Nephron progenitor cell (in vitro differentiated cells): ENCODE measurements around the gene FNDC3A.

Experiments
- DNase-seq: peaks from one replicate; pipeline ENCODE4 v3.0.0; 2021
- H3K27ac Mint-ChIP-seq: 2 replicates; pipeline ENCODE4 v1.8.0; 2021; ENCODE audit warnings: mild to moderate bottlenecking, moderate library complexity, mixed read lengths
- H3K27me3 Mint-ChIP-seq: 2 replicates; pipeline ENCODE4 v1.8.0; 2021; ENCODE audit warnings: mild to moderate bottlenecking, low read depth, mixed read lengths; ENCODE audit not compliant: poor library complexity
- H3K36me3 Mint-ChIP-seq: 2 replicates; pipeline ENCODE4 v1.8.0; 2021; ENCODE audit warnings: low read depth, mixed read lengths
- H3K4me1 Mint-ChIP-seq: 2 replicates; pipeline ENCODE4 v1.8.0; 2021; ENCODE audit warnings: mixed read lengths
- H3K4me3 Mint-ChIP-seq: 2 replicates; pipeline ENCODE4 v1.8.0; 2021; ENCODE audit warnings: mild to moderate bottlenecking, moderate library complexity, mixed read lengths
- H3K9me3 Mint-ChIP-seq: 2 replicates; pipeline ENCODE4 v1.8.0; 2021; ENCODE audit warnings: mild to moderate bottlenecking, moderate library complexity, mixed read lengths
- CTCF ChIP-seq: fragments of 200-600 bp; sonication (generic); IDR thresholded peaks from 2 replicates; pipeline ENCODE4 v1.5.0; 2021; ENCODE audit warnings: antibody characterized with exemption

FNDC3A gene

GRCh38 chr13:49225223-49226042 lies 249.7 kb downstream of the FNDC3A start:
- DNase-seq: no peak
- TF ChIP-seq CTCF: no peak
- H3K27me3 Mint-ChIP-seq: peaks cover 61% of the 10 kb centered on the region
- peaks cover 13% of the 10 kb centered on the region for H3K4me1 Mint-ChIP-seq
- H3K36me3 Mint-ChIP-seq: no peaks in the 10 kb centered on the region
- no peak overlapping the region for H3K4me3 Mint-ChIP-seq
- H3K27ac Mint-ChIP-seq: no peak overlapping the region
- H3K9me3 Mint-ChIP-seq: peaks cover 7% of the 10 kb centered on the region

GRCh38 chr13:49226613-49227012 lies 250.9 kb downstream of the FNDC3A start:
- Mint-ChIP-seq H3K9me3 (peaks cover 6% of the 10 kb centered on the region), H3K27ac (no peak overlapping the region), H3K36me3 (no peaks in the 10 kb centered on the region), H3K4me1 (peaks cover 8% of the 10 kb centered on the region), H3K4me3 (no peak overlapping the region), H3K27me3 (peaks cover 53% of the 10 kb centered on the region)
- DNase-seq: no peak
- no peak for TF ChIP-seq CTCF

- Mint-ChIP-seq H3K9me3 (no peaks in the 10 kb centered on the region), H3K36me3 (no peaks in the 10 kb centered on the region), H3K4me3 (no peak overlapping the region), H3K27ac (no peak overlapping the region), H3K4me1 (no peaks in the 10 kb centered on the region), H3K27me3 (peaks cover 8% of the 10 kb centered on the region)
- TF ChIP-seq CTCF: no peak
- DNase-seq: no peak
These were observed 259.0 kb downstream of the FNDC3A start for GRCh38 chr13:49234741-49235140.

GRCh38 chr13:49235856-49236431 lies 260.2 kb downstream of the FNDC3A start:
- no peak for DNase-seq
- Mint-ChIP-seq H3K9me3 (no peaks in the 10 kb centered on the region), H3K4me3 (no peak overlapping the region), H3K36me3 (no peaks in the 10 kb centered on the region), H3K4me1 (no peaks in the 10 kb centered on the region), H3K27ac (no peak overlapping the region), H3K27me3 (peaks cover 8% of the 10 kb centered on the region)
- TF ChIP-seq CTCF: no peak

- Mint-ChIP-seq H3K4me3 (no peak overlapping the region), H3K36me3 (no peaks in the 10 kb centered on the region), H3K4me1 (no peaks in the 10 kb centered on the region), H3K9me3 (no peaks in the 10 kb centered on the region), H3K27ac (no peak overlapping the region), H3K27me3 (peaks cover 17% of the 10 kb centered on the region)
- no peak for DNase-seq
- no peak for TF ChIP-seq CTCF
These were observed 262.9 kb downstream of the FNDC3A start for GRCh38 chr13:49238621-49239020.

GRCh38 chr13:49240017-49240416 lies 264.3 kb downstream of the FNDC3A start:
- Mint-ChIP-seq H3K36me3 (no peaks in the 10 kb centered on the region), H3K4me1 (no peaks in the 10 kb centered on the region), H3K4me3 (no peak overlapping the region), H3K27me3 (peaks cover 26% of the 10 kb centered on the region), H3K9me3 (no peaks in the 10 kb centered on the region), H3K27ac (no peak overlapping the region)
- peak; percentile 11 for TF ChIP-seq CTCF
- no peak for DNase-seq
